Ishikawa (cell line): ENCODE results near the gene LRRC14B.
A peak's percentile ranks its signal among the peaks of the same experiment; 100 is the strongest.

Source experiments
- CEBPB ChIP-seq: IDR thresholded peaks from 2 replicates; pipeline ENCODE4 v1.6.1; 2012
- CREB1 ChIP-seq: IDR thresholded peaks from 2 replicates; pipeline ENCODE4 v1.6.1; 2012; ENCODE audit warnings: low read depth
- EP300 ChIP-seq: IDR thresholded peaks from 2 replicates; pipeline ENCODE4 v1.6.1; 2012; ENCODE audit warnings: borderline replicate concordance
- FOXM1 ChIP-seq: IDR thresholded peaks from 2 replicates; pipeline ENCODE4 v1.6.1; 2012; ENCODE audit warnings: low read depth, borderline replicate concordance
- MAX ChIP-seq: IDR thresholded peaks from 2 replicates; pipeline ENCODE4 v1.6.1; 2012
- NFIC ChIP-seq: IDR thresholded peaks from 2 replicates; pipeline ENCODE4 v1.6.1; 2012
- RAD21 ChIP-seq: IDR thresholded peaks from 2 replicates; pipeline ENCODE4 v1.6.1; 2012; ENCODE audit warnings: low read depth
- REST ChIP-seq: IDR thresholded peaks from 2 replicates; pipeline ENCODE4 v1.6.1; 2012; ENCODE audit warnings: low read depth, mild to moderate bottlenecking
- TAF1 ChIP-seq: IDR thresholded peaks from 2 replicates; pipeline ENCODE4 v1.6.1; 2012; ENCODE audit warnings: low read depth, mild to moderate bottlenecking
- YY1 ChIP-seq: IDR thresholded peaks from 2 replicates; pipeline ENCODE4 v1.6.1; 2012; ENCODE audit warnings: low read depth
- ZBTB7A ChIP-seq: IDR thresholded peaks from 2 replicates; pipeline ENCODE4 v1.6.1; 2012; ENCODE audit warnings: low read depth

- TF ChIP-seq NFIC (no peak), EP300 (no peak), REST (no peak), CEBPB (no peak), CREB1 (no peak), ZBTB7A (no peak), YY1 (no peak), TAF1 (no peak), MAX (no peak), FOXM1 (no peak), RAD21 (peak; percentile 18; the same call in 1 of the 2 replicates)
These were observed 49.0 kb upstream of the LRRC14B start for GRCh38 chr5:142246-142810.
